Measurements from ENCODE around the gene DGKE.

The DGKE gene

DNA sequence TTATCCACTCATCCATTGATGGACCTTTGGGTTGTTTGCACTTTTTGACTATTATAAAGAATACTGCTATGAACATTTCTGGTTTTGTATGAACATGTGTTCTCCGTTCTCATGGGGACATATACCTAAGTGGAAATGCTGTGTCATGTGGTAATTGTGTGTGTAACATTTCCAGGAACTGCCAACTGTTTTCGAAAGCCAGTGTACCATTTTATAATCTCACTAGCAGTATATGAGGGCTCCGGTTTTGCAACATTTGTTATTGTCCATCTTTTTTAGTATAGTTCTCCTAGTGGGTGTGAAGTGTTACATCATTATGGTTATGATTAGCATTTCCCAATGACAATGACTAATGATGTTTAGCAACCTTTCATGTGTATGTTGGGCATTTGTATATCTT, 85.0 kb downstream of the DGKE start:
- FAIRE-seq: no peak

All from A204.1 (cell line).